T-helper 17 cell (primary cell): ENCODE results near the gene FBXL5. TPM values are rescaled to one million over a fixed set of nuclear protein-coding genes. Genes with fewer than 3 reads are reported as not detected.

Source experiments
- ATAC-seq: fragments of 150-1000 bp; cut with Tn5 transposase; 2 replicates; pipeline ENCODE4 v1.10.0; 2021; ENCODE audit warnings: mild to moderate bottlenecking, moderate library complexity
- DNase-seq, 3 donors: peaks; one replicate each; pipeline versions ENCODE4 v3.0.0 to v3.0.0-alpha.2; 2020 to 2021
- H3K9me3 ChIP-seq: one replicate; pipeline ENCODE4 v1.7.0; 2013; ENCODE audit warnings: low read length, mild to moderate bottlenecking; ENCODE audit not compliant: control insufficient read depth, poor library complexity, severe bottlenecking
- H3K27ac Mint-ChIP-seq: one replicate; pipeline ENCODE4 v1.8.0; 2022; ENCODE audit warnings: mild to moderate bottlenecking, moderate library complexity, mixed read lengths
- H3K27me3 Mint-ChIP-seq: one replicate; pipeline ENCODE4 v1.8.0; 2022; ENCODE audit warnings: mixed read lengths
- H3K36me3 Mint-ChIP-seq: one replicate; pipeline ENCODE4 v1.8.0; 2022; ENCODE audit warnings: low read depth, mixed read lengths
- H3K4me1 Mint-ChIP-seq: one replicate; pipeline ENCODE4 v1.8.0; 2022; ENCODE audit warnings: mild to moderate bottlenecking, mixed read lengths
- H3K4me3 Mint-ChIP-seq: one replicate; pipeline ENCODE4 v1.8.0; 2022; ENCODE audit warnings: mild to moderate bottlenecking, moderate library complexity, mixed read lengths
- total RNA-seq, 4 donors: library from RNA in 2 of 4; stranded (reverse) in 2 of 4; gene quantifications; one replicate each; pipeline ENCODE4 v1.2.3 and lab custom pipeline; 2022 to 2026

Gene FBXL5
- total RNA-seq, 2 donors from 2014 or later = 48.7 to 49.9 TPM

- Mint-ChIP-seq H3K27ac (no peak overlapping the region), H3K4me1 (peaks cover 8% of the 10 kb centered on the region), H3K4me3 (no peak overlapping the region), H3K36me3 (no peaks in the 10 kb centered on the region), H3K27me3 (no peaks in the 10 kb centered on the region)
- ATAC-seq (no peak), DNase-seq (no peak)
- H3K9me3 ChIP-seq = no peaks in the 10 kb centered on the region
Measured at GRCh38 chr4:15688051-15688450, 32.9 kb upstream of the FBXL5 start.

GRCh38 chr4:15684498-15684897 lies 29.3 kb upstream of the FBXL5 start:
- Mint-ChIP-seq H3K4me1 (peaks cover 20% of the 10 kb centered on the region), H3K36me3 (no peaks in the 10 kb centered on the region), H3K4me3 (no peak overlapping the region), H3K27ac (no peak overlapping the region), H3K27me3 (no peaks in the 10 kb centered on the region)
- H3K9me3 ChIP-seq = no peaks in the 10 kb centered on the region
- ATAC-seq (no peak), DNase-seq (no peak)

- Mint-ChIP-seq H3K4me1 (peaks cover 20% of the 10 kb centered on the region), H3K27ac (peak overlapping the region; percentile 100), H3K27me3 (no peaks in the 10 kb centered on the region), H3K36me3 (no peaks in the 10 kb centered on the region), H3K4me3 (peak overlapping the region; percentile 61)
- DNase-seq (no peak), ATAC-seq (no peak)
- H3K9me3 ChIP-seq = no peaks in the 10 kb centered on the region
Measured at GRCh38 chr4:15683143-15683495, 28.0 kb upstream of the FBXL5 start.

- H3K4me3 Mint-ChIP-seq = peak overlapping the region; percentile 98
- ATAC-seq (no peak), DNase-seq (no peak)
- no peaks in the 10 kb centered on the region for H3K27me3 Mint-ChIP-seq
- no peaks in the 10 kb centered on the region for H3K9me3 ChIP-seq
- H3K36me3 Mint-ChIP-seq = no peaks in the 10 kb centered on the region
- H3K4me1 Mint-ChIP-seq = peaks cover 20% of the 10 kb centered on the region
- H3K27ac Mint-ChIP-seq = peak overlapping the region; percentile 100
Measured at GRCh38 chr4:15682242-15683142, 27.3 kb upstream of the FBXL5 start.

- H3K36me3 Mint-ChIP-seq = no peaks in the 10 kb centered on the region
- H3K9me3 ChIP-seq = no peaks in the 10 kb centered on the region
- peak within 1 kb of the TSS; percentile 98 for H3K4me3 Mint-ChIP-seq
- DNase-seq = peak; percentile 90 to 97 (median 93)
- no peaks in the 10 kb centered on the region for H3K27me3 Mint-ChIP-seq
- peaks cover 20% of the 10 kb centered on the region for H3K4me1 Mint-ChIP-seq
- H3K27ac Mint-ChIP-seq = peak within 1 kb of the TSS; percentile 100
- peak; percentile 98 for ATAC-seq
Measured at GRCh38 chr4:15681372-15682241, 26.4 kb upstream of the FBXL5 start, which contains the start of gene FAM200B. Gene FAM200B (plus strand): TSS chr4:15681827. CDS start chr4:15686978, 5,151 bp downstream.

- DNase-seq (no peak), ATAC-seq (no peak)
- Mint-ChIP-seq H3K27me3 (no peaks in the 10 kb centered on the region), H3K27ac (peak overlapping the region; percentile 100), H3K4me1 (peaks cover 20% of the 10 kb centered on the region), H3K36me3 (no peaks in the 10 kb centered on the region), H3K4me3 (peak overlapping the region; percentile 98)
- no peaks in the 10 kb centered on the region for H3K9me3 ChIP-seq
Measured at GRCh38 chr4:15681067-15681371, 25.9 kb upstream of the FBXL5 start.

GRCh38 chr4:15677507-15677988 lies 22.4 kb upstream of the FBXL5 start:
- peaks cover 10% of the 10 kb centered on the region for H3K4me1 Mint-ChIP-seq
- DNase-seq (no peak), ATAC-seq (no peak)
- no peaks in the 10 kb centered on the region for H3K36me3 Mint-ChIP-seq
- no peak overlapping the region for H3K27ac Mint-ChIP-seq
- H3K9me3 ChIP-seq = no peaks in the 10 kb centered on the region
- H3K27me3 Mint-ChIP-seq = no peaks in the 10 kb centered on the region
- H3K4me3 Mint-ChIP-seq = no peak overlapping the region

GRCh38 chr4:15676899-15677298 lies 21.7 kb upstream of the FBXL5 start:
- no peaks in the 10 kb centered on the region for H3K36me3 Mint-ChIP-seq
- ATAC-seq (no peak), DNase-seq (no peak)
- no peak overlapping the region for H3K4me3 Mint-ChIP-seq
- peaks cover 4% of the 10 kb centered on the region for H3K4me1 Mint-ChIP-seq
- no peaks in the 10 kb centered on the region for H3K27me3 Mint-ChIP-seq
- no peaks in the 10 kb centered on the region for H3K9me3 ChIP-seq
- no peak overlapping the region for H3K27ac Mint-ChIP-seq

- Mint-ChIP-seq H3K36me3 (no peaks in the 10 kb centered on the region), H3K27ac (no peak overlapping the region), H3K27me3 (no peaks in the 10 kb centered on the region), H3K4me1 (peaks cover 9% of the 10 kb centered on the region), H3K4me3 (no peak overlapping the region)
- H3K9me3 ChIP-seq = no peaks in the 10 kb centered on the region
- DNase-seq = no peak
- ATAC-seq = no peak
Measured at GRCh38 chr4:15676039-15676438, 20.9 kb upstream of the FBXL5 start.

GRCh38 chr4:15675356-15675755 lies 20.2 kb upstream of the FBXL5 start:
- no peaks in the 10 kb centered on the region for H3K27me3 Mint-ChIP-seq
- H3K27ac Mint-ChIP-seq = no peak overlapping the region
- peaks cover 9% of the 10 kb centered on the region for H3K4me1 Mint-ChIP-seq
- no peak overlapping the region for H3K4me3 Mint-ChIP-seq
- no peaks in the 10 kb centered on the region for H3K36me3 Mint-ChIP-seq
- ATAC-seq = no peak
- no peak for DNase-seq
- H3K9me3 ChIP-seq = no peaks in the 10 kb centered on the region

GRCh38 chr4:15674926-15675325 lies 19.8 kb upstream of the FBXL5 start:
- H3K9me3 ChIP-seq = no peaks in the 10 kb centered on the region
- no peak for DNase-seq
- no peak for ATAC-seq
- H3K27ac Mint-ChIP-seq = no peak overlapping the region
- peaks cover 7% of the 10 kb centered on the region for H3K4me1 Mint-ChIP-seq
- H3K4me3 Mint-ChIP-seq = no peak overlapping the region
- no peaks in the 10 kb centered on the region for H3K27me3 Mint-ChIP-seq
- no peaks in the 10 kb centered on the region for H3K36me3 Mint-ChIP-seq

GRCh38 chr4:15674046-15674445 lies 18.9 kb upstream of the FBXL5 start:
- DNase-seq (no peak), ATAC-seq (no peak)
- H3K36me3 Mint-ChIP-seq = no peaks in the 10 kb centered on the region
- H3K27ac Mint-ChIP-seq = no peak overlapping the region
- no peak overlapping the region for H3K4me3 Mint-ChIP-seq
- H3K9me3 ChIP-seq = no peaks in the 10 kb centered on the region
- H3K4me1 Mint-ChIP-seq = peaks cover 6% of the 10 kb centered on the region
- no peaks in the 10 kb centered on the region for H3K27me3 Mint-ChIP-seq

- H3K27me3 Mint-ChIP-seq = no peaks in the 10 kb centered on the region
- H3K4me1 Mint-ChIP-seq = peaks cover 6% of the 10 kb centered on the region
- no peak overlapping the region for H3K27ac Mint-ChIP-seq
- H3K36me3 Mint-ChIP-seq = no peaks in the 10 kb centered on the region
- no peak for ATAC-seq
- H3K4me3 Mint-ChIP-seq = no peak overlapping the region
- DNase-seq = no peak
- no peaks in the 10 kb centered on the region for H3K9me3 ChIP-seq
Measured at GRCh38 chr4:15673337-15673736, 18.2 kb upstream of the FBXL5 start.
